ENCODE results near the gene PTPN14.

The PTPN14 gene

DNA sequence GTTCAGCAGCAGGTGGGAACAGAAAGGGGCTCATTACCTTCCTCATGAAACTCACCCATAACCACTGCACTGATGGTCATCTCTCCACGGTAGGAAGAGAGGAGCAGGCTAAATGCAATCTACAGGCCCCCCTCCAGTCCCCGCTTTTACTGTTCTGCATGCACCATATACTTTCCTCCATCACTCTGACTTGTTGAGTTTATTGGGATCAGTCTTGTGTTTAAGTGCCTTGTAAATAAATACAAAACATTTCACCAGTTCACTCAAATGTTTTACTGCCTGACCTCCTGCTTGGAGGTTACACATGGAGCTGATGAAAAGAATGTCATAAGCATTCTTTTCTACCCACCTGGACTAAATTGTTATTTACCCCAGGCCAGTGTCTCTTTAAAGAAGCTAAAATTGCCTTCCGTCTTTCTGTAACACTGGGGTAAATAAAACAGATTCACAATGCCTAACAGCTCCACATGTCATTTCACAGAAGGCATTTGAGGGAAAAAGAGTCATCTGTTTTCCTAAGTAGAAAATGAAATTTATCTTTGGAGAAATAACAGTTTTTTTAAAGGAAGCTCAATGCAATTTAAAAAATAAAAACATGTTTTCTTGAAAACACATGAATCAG is 30.7 kb downstream of the PTPN14 start (continued):
- no peak for TF ChIP-seq ZNF785 (tag by site-specific recombination; IDR thresholded peaks at IDR 0.05)
- TF ChIP-seq ZNF324 (tag by site-specific recombination; IDR thresholded peaks at IDR 0.05), result no peak
- TF ChIP-seq, protein P1, sequence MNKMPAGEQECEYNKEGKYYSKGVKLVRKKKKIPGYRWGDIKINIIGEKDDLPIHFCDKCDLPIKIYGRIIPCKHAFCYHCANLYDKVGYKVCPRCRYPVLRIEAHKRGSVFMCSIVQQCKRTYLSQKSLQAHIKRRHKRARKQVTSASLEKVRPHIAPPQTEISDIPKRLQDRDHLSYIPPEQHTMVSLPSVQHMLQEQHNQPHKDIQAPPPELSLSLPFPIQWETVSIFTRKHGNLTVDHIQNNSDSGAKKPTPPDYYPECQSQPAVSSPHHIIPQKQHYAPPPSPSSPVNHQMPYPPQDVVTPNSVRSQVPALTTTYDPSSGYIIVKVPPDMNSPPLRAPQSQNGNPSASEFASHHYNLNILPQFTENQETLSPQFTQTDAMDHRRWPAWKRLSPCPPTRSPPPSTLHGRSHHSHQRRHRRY (tag by site-specific recombination; IDR thresholded peaks at IDR 0.05), result peak; percentile 90
- no peak for TF ChIP-seq ZNF837 (tag by site-specific recombination; IDR thresholded peaks at IDR 0.05)
- no peak for TF ChIP-seq ZNF394 (tag by site-specific recombination; IDR thresholded peaks at IDR 0.05; ENCODE audit: borderline replicate concordance)
- TF ChIP-seq ZFP69B (tag by site-specific recombination; IDR thresholded peaks at IDR 0.05), result peak; percentile 62; the same call in 1 of the 2 replicates
- TF ChIP-seq, protein P2, sequence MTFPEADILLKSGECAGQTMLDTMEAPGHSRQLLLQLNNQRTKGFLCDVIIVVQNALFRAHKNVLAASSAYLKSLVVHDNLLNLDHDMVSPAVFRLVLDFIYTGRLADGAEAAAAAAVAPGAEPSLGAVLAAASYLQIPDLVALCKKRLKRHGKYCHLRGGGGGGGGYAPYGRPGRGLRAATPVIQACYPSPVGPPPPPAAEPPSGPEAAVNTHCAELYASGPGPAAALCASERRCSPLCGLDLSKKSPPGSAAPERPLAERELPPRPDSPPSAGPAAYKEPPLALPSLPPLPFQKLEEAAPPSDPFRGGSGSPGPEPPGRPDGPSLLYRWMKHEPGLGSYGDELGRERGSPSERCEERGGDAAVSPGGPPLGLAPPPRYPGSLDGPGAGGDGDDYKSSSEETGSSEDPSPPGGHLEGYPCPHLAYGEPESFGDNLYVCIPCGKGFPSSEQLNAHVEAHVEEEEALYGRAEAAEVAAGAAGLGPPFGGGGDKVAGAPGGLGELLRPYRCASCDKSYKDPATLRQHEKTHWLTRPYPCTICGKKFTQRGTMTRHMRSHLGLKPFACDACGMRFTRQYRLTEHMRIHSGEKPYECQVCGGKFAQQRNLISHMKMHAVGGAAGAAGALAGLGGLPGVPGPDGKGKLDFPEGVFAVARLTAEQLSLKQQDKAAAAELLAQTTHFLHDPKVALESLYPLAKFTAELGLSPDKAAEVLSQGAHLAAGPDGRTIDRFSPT (tag by site-specific recombination; IDR thresholded peaks at IDR 0.05), result peak; percentile 82
- TF ChIP-seq GLIS1 (tag by site-specific recombination; IDR thresholded peaks at IDR 0.05), result peak; percentile 99
- TF ChIP-seq, protein P3, sequence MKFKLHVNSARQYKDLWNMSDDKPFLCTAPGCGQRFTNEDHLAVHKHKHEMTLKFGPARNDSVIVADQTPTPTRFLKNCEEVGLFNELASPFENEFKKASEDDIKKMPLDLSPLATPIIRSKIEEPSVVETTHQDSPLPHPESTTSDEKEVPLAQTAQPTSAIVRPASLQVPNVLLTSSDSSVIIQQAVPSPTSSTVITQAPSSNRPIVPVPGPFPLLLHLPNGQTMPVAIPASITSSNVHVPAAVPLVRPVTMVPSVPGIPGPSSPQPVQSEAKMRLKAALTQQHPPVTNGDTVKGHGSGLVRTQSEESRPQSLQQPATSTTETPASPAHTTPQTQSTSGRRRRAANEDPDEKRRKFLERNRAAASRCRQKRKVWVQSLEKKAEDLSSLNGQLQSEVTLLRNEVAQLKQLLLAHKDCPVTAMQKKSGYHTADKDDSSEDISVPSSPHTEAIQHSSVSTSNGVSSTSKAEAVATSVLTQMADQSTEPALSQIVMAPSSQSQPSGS (tag by site-specific recombination; IDR thresholded peaks at IDR 0.05; ENCODE audit: low read depth), result peak; percentile 81
- TF ChIP-seq ZNF571 (tag by site-specific recombination; IDR thresholded peaks at IDR 0.05), result no peak
- no peak for TF ChIP-seq ZNF777 (tag by site-specific recombination; IDR thresholded peaks at IDR 0.05; ENCODE audit: borderline replicate concordance)
- TF ChIP-seq ZSCAN30 (tag by site-specific recombination; IDR thresholded peaks at IDR 0.05), result peak; percentile 99
- peak; percentile 98 for TF ChIP-seq HOXD13 (CRISPR knock-in tag; IDR thresholded peaks at IDR 0.05; ENCODE audit: borderline replicate concordance)
- TF ChIP-seq, protein P4, sequence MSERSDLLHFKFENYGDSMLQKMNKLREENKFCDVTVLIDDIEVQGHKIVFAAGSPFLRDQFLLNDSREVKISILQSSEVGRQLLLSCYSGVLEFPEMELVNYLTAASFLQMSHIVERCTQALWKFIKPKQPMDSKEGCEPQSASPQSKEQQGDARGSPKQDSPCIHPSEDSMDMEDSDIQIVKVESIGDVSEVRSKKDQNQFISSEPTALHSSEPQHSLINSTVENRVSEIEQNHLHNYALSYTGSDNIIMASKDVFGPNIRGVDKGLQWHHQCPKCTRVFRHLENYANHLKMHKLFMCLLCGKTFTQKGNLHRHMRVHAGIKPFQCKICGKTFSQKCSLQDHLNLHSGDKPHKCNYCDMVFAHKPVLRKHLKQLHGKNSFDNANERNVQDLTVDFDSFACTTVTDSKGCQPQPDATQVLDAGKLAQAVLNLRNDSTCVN (tag by site-specific recombination; optimal IDR thresholded peaks at IDR 0.05), result no peak
- TF ChIP-seq, protein P5, sequence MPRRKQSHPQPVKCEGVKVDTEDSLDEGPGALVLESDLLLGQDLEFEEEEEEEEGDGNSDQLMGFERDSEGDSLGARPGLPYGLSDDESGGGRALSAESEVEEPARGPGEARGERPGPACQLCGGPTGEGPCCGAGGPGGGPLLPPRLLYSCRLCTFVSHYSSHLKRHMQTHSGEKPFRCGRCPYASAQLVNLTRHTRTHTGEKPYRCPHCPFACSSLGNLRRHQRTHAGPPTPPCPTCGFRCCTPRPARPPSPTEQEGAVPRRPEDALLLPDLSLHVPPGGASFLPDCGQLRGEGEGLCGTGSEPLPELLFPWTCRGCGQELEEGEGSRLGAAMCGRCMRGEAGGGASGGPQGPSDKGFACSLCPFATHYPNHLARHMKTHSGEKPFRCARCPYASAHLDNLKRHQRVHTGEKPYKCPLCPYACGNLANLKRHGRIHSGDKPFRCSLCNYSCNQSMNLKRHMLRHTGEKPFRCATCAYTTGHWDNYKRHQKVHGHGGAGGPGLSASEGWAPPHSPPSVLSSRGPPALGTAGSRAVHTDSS (tag by site-specific recombination; IDR thresholded peaks at IDR 0.05), result peak; percentile 67
- TF ChIP-seq, protein P6, sequence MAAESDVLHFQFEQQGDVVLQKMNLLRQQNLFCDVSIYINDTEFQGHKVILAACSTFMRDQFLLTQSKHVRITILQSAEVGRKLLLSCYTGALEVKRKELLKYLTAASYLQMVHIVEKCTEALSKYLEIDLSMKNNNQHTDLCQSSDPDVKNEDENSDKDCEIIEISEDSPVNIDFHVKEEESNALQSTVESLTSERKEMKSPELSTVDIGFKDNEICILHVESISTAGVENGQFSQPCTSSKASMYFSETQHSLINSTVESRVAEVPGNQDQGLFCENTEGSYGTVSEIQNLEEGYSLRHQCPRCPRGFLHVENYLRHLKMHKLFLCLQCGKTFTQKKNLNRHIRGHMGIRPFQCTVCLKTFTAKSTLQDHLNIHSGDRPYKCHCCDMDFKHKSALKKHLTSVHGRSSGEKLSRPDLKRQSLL (tag by site-specific recombination; IDR thresholded peaks at IDR 0.05), result peak; percentile 40; the same call in 1 of the 2 replicates
- TF ChIP-seq, protein P7, sequence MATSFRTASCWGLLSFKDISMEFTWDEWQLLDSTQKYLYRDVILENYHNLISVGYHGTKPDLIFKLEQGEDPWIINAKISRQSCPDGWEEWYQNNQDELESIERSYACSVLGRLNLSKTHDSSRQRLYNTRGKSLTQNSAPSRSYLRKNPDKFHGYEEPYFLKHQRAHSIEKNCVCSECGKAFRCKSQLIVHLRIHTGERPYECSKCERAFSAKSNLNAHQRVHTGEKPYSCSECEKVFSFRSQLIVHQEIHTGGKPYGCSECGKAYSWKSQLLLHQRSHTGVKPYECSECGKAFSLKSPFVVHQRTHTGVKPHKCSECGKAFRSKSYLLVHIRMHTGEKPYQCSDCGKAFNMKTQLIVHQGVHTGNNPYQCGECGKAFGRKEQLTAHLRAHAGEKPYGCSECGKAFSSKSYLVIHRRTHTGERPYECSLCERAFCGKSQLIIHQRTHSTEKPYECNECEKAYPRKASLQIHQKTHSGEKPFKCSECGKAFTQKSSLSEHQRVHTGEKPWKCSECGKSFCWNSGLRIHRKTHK (tag by site-specific recombination; IDR thresholded peaks at IDR 0.05), result no peak
- TF ChIP-seq ZNF768 (tag by site-specific recombination; IDR thresholded peaks at IDR 0.05), result no peak
- TF ChIP-seq ZNF19 (tag by site-specific recombination; IDR thresholded peaks at IDR 0.05; ENCODE audit: low read depth), result 0 out of 2 replicates have a peak, but pooled peaks have one; percentile 74
- TF ChIP-seq, protein P8, sequence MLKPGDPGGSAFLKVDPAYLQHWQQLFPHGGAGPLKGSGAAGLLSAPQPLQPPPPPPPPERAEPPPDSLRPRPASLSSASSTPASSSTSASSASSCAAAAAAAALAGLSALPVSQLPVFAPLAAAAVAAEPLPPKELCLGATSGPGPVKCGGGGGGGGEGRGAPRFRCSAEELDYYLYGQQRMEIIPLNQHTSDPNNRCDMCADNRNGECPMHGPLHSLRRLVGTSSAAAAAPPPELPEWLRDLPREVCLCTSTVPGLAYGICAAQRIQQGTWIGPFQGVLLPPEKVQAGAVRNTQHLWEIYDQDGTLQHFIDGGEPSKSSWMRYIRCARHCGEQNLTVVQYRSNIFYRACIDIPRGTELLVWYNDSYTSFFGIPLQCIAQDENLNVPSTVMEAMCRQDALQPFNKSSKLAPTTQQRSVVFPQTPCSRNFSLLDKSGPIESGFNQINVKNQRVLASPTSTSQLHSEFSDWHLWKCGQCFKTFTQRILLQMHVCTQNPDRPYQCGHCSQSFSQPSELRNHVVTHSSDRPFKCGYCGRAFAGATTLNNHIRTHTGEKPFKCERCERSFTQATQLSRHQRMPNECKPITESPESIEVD (tag by site-specific recombination; IDR thresholded peaks at IDR 0.05), result peak; percentile 99
- TF ChIP-seq ZNF701 (tag by site-specific recombination; IDR thresholded peaks at IDR 0.05), result no peak
- no peak for TF ChIP-seq ZNF830 (tag by site-specific recombination; IDR thresholded peaks at IDR 0.05; ENCODE audit: low read depth)
- TF ChIP-seq, protein P9, sequence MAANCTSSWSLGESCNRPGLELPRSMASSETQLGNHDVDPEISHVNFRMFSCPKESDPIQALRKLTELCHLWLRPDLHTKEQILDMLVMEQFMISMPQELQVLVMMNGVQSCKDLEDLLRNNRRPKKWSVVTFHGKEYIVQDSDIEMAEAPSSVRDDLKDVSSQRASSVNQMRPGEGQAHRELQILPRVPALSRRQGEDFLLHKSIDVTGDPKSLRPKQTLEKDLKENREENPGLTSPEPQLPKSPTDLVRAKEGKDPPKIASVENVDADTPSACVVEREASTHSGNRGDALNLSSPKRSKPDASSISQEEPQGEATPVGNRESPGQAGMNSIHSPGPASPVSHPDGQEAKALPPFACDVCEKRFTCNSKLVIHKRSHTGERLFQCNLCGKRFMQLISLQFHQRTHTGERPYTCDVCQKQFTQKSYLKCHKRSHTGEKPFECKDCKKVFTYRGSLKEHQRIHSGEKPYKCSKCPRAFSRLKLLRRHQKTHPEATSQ (tag by site-specific recombination; IDR thresholded peaks at IDR 0.05), result no peak
- TF ChIP-seq ZNF354C (tag by site-specific recombination; IDR thresholded peaks at IDR 0.05; ENCODE audit: borderline replicate concordance, low read depth), result no peak
- no peak for TF ChIP-seq ZNF175 (tag by site-specific recombination; IDR thresholded peaks at IDR 0.05)

Measured in HEK293 (cell line).